Vagina (tissue), 2 donors: ENCODE measurements around the gene FXYD6.

Experiments used
- POLR2A ChIP-seq, 2 donors: fragments of 450-650 bp; IDR thresholded peaks; one replicate each; pipeline ENCODE4 v1.6.1; 2017; ENCODE audit warnings: antibody characterized with exemption in 2 of 2, mild to moderate bottlenecking in 2 of 2, moderate library complexity in 2 of 2
- POLR2AphosphoS5 ChIP-seq, 2 donors: sonication (generic); formaldehyde crosslinking; IDR thresholded peaks; one replicate each; pipeline ENCODE4 v1.9.0; 2017; ENCODE audit warnings: antibody characterized with exemption in 2 of 2, mild to moderate bottlenecking in 2 of 2, low read depth in 1 of 2; ENCODE audit not compliant: insufficient read depth in 1 of 2

DNA sequence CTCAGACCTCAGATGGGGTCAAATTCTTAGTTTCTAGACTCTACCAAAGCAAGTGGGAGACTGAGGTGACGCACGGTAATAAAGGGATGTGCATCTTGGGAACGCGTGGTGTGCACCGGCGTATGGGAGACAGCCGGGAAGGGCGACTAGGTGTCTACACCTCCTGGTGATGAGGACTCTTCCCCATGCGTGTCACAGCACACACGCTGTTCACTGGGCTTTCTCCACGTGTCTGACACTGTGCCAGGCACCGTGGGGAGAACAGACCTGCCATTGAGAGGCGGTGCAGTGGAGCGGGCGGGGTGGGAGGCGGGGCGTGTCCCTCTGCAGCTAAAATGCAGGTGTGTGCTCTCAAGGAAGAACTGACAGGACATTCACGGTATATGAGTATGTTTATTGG, 5.3 kb downstream of the FXYD6 start:
- no peak for TF ChIP-seq POLR2AphosphoS5 (IDR thresholded peaks at IDR 0.05; ENCODE audit: insufficient read depth in 1 of 2, low read depth in 1 of 2)
- TF ChIP-seq POLR2A (IDR thresholded peaks at IDR 0.05): no peak
